Brain microvascular endothelial cell (primary cell): ENCODE data around the gene ASB1.

Experiments used
- DNase-seq: peaks from one replicate; pipeline ENCODE4 v3.0.0-alpha.2; 2020
- H3K27ac ChIP-seq: fragments of 250-450 bp; sonication (Bioruptor Pico); 2 replicates; pipeline ENCODE4 v1.5.1; 2020; ENCODE audit warnings: mild to moderate bottlenecking, moderate library complexity
- H3K27me3 ChIP-seq: fragments of 250-450 bp; sonication (Bioruptor Pico); replicated peaks from 2 replicates; pipeline ENCODE4 v1.5.1; 2020; ENCODE audit warnings: mild to moderate bottlenecking
- H3K36me3 ChIP-seq: fragments of 250-450 bp; sonication (Bioruptor Pico); replicated peaks from 2 replicates; pipeline ENCODE4 v1.5.1; 2020; ENCODE audit warnings: mild to moderate bottlenecking
- H3K4me3 ChIP-seq: 2 replicates; pipeline ENCODE4 v1.5.1; 2011; ENCODE audit warnings: low read depth, mild to moderate bottlenecking, control low read depth, low read length, moderate library complexity
- CTCF ChIP-seq: IDR thresholded peaks from 2 replicates; pipeline ENCODE4 v1.5.1; 2011; ENCODE audit warnings: low read depth, mild to moderate bottlenecking, moderate library complexity, low read length, control low read depth, inconsistent platforms; ENCODE audit errors: missing control alignments
- in situ Hi-C: cut with HindIII; loops from 2 replicates; pipeline ENCODE4 v1.10.0; 2017; ENCODE audit warnings: low sequenced_read_pairs, low pct_ligation_motif_present

ASB1 gene

GRCh38 chr2:238487134-238487533 lies 60.4 kb downstream of the ASB1 start:
- H3K4me3 ChIP-seq = no peak overlapping the region
- TF ChIP-seq CTCF = no peak
- no peaks in the 10 kb centered on the region for H3K27me3 ChIP-seq
- no peak for DNase-seq
- in situ Hi-C loops = no loop called here
- H3K27ac ChIP-seq = no peak overlapping the region
- no peaks in the 10 kb centered on the region for H3K36me3 ChIP-seq

- H3K27me3 ChIP-seq = no peaks in the 10 kb centered on the region
- in situ Hi-C loops = no loop called here
- no peak overlapping the region for H3K4me3 ChIP-seq
- TF ChIP-seq CTCF = no peak
- DNase-seq = no peak
- H3K36me3 ChIP-seq = no peaks in the 10 kb centered on the region
- H3K27ac ChIP-seq = no peak overlapping the region
Observed at GRCh38 chr2:238487652-238488346, 61.1 kb downstream of the ASB1 start.

GRCh38 chr2:238488347-238488826 lies 61.7 kb downstream of the ASB1 start:
- Histone ChIP-seq H3K4me3 (no peak overlapping the region), H3K27me3 (no peaks in the 10 kb centered on the region), H3K27ac (no peak overlapping the region), H3K36me3 (no peaks in the 10 kb centered on the region)
- TF ChIP-seq CTCF = no peak
- in situ Hi-C loops = no loop called here
- DNase-seq = no peak

DNA sequence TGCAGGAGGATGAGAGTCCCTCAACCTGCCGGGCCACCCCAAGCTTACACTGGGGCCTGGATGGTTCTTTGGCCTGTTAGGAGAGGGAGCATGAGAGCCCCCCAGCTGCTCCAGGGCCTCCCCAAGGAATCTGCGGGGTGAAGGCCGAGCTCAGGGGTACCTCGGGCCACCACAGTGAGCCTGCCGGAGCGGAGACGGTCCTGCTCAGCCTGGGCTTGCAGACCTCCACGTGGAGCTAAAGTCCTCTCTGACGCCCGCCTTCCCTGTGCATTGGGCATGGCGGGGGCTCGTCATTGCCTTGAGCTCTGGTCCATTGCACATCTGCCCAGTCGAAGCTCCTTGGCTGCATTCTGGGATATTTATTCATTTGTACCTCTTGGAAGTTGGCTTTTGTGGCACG lies 62.7 kb downstream of the ASB1 start:
- no peak overlapping the region for H3K27ac ChIP-seq
- H3K4me3 ChIP-seq = no peak overlapping the region
- H3K36me3 ChIP-seq = no peaks in the 10 kb centered on the region
- in situ Hi-C loops = no loop called here
- DNase-seq = no peak
- no peak for TF ChIP-seq CTCF
- H3K27me3 ChIP-seq = no peaks in the 10 kb centered on the region

GRCh38 chr2:238489896-238490295 lies 63.2 kb downstream of the ASB1 start:
- Histone ChIP-seq H3K27me3 (no peaks in the 10 kb centered on the region), H3K36me3 (no peaks in the 10 kb centered on the region), H3K4me3 (no peak overlapping the region), H3K27ac (no peak overlapping the region)
- TF ChIP-seq CTCF = no peak
- in situ Hi-C loops = no loop called here
- no peak for DNase-seq

DNA sequence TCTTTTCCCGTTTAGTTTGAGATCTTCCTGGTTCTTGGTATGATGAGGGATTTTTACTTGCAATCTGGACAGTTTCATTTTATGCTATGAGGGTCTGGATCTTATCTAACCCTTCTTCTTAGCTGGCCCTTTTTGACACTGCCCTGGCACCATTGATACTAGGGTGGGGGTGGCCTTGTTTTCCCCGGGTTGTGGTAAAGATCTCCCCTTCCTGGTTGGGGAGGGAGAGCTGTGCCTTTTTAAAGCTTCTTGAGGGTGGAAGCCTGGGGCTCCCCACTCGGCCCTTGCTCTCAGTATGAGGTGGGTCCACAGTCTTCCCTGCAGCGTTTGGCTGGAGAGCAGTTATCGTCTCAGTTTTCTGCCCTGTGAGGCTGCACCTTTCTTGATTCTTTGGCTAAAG lies 66.1 kb downstream of the ASB1 start:
- H3K27ac ChIP-seq = no peak overlapping the region
- in situ Hi-C loops = no loop called here
- no peaks in the 10 kb centered on the region for H3K27me3 ChIP-seq
- no peaks in the 10 kb centered on the region for H3K36me3 ChIP-seq
- TF ChIP-seq CTCF = no peak
- DNase-seq = no peak
- H3K4me3 ChIP-seq = no peak overlapping the region
